OCI-LY7 (cell line): Measurements from ENCODE around the gene ZNF844.

ENCODE experiments used
- EZH2phosphoT487 ChIP-seq: fragments of 200-600 bp; sonication (generic); IDR thresholded peaks from 2 replicates; pipeline ENCODE4 v1.6.1; 2018; ENCODE audit warnings: low read depth, borderline replicate concordance, mild to moderate bottlenecking, mixed run types, antibody characterized with exemption, low read length, moderate library complexity, mixed read lengths
- TF ChIP-seq, protein P1 (sequence below): fragments of 200-600 bp; sonication (generic); conservative IDR thresholded peaks from 2 replicates; pipeline ENCODE4 v1.5.1; 2014; ENCODE audit warnings: mild to moderate bottlenecking, antibody characterized with exemption, low read length, moderate library complexity, mixed read lengths

- TF ChIP-seq, protein P1, sequence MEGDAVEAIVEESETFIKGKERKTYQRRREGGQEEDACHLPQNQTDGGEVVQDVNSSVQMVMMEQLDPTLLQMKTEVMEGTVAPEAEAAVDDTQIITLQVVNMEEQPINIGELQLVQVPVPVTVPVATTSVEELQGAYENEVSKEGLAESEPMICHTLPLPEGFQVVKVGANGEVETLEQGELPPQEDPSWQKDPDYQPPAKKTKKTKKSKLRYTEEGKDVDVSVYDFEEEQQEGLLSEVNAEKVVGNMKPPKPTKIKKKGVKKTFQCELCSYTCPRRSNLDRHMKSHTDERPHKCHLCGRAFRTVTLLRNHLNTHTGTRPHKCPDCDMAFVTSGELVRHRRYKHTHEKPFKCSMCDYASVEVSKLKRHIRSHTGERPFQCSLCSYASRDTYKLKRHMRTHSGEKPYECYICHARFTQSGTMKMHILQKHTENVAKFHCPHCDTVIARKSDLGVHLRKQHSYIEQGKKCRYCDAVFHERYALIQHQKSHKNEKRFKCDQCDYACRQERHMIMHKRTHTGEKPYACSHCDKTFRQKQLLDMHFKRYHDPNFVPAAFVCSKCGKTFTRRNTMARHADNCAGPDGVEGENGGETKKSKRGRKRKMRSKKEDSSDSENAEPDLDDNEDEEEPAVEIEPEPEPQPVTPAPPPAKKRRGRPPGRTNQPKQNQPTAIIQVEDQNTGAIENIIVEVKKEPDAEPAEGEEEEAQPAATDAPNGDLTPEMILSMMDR: no peak
- TF ChIP-seq EZH2phosphoT487: no peak
Measured at GRCh38 chr19:12113121-12113520, 48.6 kb downstream of the ZNF844 start.
